Pancreas (tissue), 10 donors: ENCODE data around the gene CYP27B1. TPM values are rescaled to one million over a fixed set of nuclear protein-coding genes. Genes with fewer than 3 reads are reported as not detected.

Experiments
- ATAC-seq, 4 donors: fragments of 200-7000 bp; cut with Tn5 transposase; one replicate each; pipeline versions ENCODE4 v1.8.0 to v1.9.1; 2020; ENCODE audit warnings: mild to moderate bottlenecking in 4 of 4, moderate library complexity in 4 of 4
- DNase-seq, 6 donors: peaks; one replicate each; pipeline ENCODE4 v3.0.0-alpha.2; 2020
- FAIRE-seq: peaks from 2 replicates; lab custom pipeline; 2012; peaks lifted over from hg19 to GRCh38; lab: Jason Lieb, UNC
- H3K27ac ChIP-seq, 4 donors: fragments of 200-600 bp; sonication (generic); 1 replicate in 3 of 4; 2 replicates in 1 of 4; pipeline versions ENCODE4 v1.5.0 to v1.8.0; 2020
- H3K27me3 ChIP-seq, 4 donors: fragments of 200-600 bp; one replicate each; pipeline ENCODE4 v1.8.0; 2021
- H3K36me3 ChIP-seq, 3 donors: fragments of 200-600 bp; sonication (generic) in 1 of 3; one replicate each; pipeline versions ENCODE4 v1.5.0 to v1.8.0; 2020 to 2021
- H3K4me1 ChIP-seq, 3 donors: fragments of 200-600 bp; one replicate each; pipeline ENCODE4 v1.8.0; 2021
- H3K4me3 ChIP-seq, 4 donors: fragments of 200-600 bp; sonication (generic) in 2 of 4; one replicate each; pipeline versions ENCODE4 v1.5.0 to v1.8.0; 2020 to 2021
- H3K9me3 ChIP-seq, 4 donors: fragments of 200-600 bp; one replicate each; pipeline ENCODE4 v1.8.0; 2021
- WGBS, 2 donors: extraction: QIAGEN DNeasy Blood & Tissue Kit; methylation state at CpG; one replicate each; pipeline ENCODE4 v1.1.7; 2013; 5-methylcytosine and 5-hydroxymethylcytosine counted together
- intact Hi-C, 3 donors: fragments of 100-400 bp; cut with DNase I; formaldehyde crosslinking; loops; one replicate each; pipeline versions ENCODE4 v1.11.1 to v1.14.2; 2022
- polyA plus RNA-seq, 2 donors: library from polyadenylated mRNA; stranded (reverse); fragments of 200-250 nt; gene quantifications; one replicate each; pipeline ENCODE4 v1.2.3, GENCODE V29; 2013
- total RNA-seq, 6 donors: library from RNA; stranded (reverse); fragmentation: NEBNext Ultra II Directional in 4 of 6; extraction: Animal tissue kit (Norgen Biotek cat#: 25700) in 4 of 6; gene quantifications; one replicate each; pipeline versions ENCODE4 v1.2.1 to v1.2.4, GENCODE V29; 2021 to 2023
- TF ChIP-seq, protein P1 (sequence below), 4 donors: fragments of 200-600 bp; sonication (generic) in 3 of 4; IDR thresholded peaks; one replicate each; pipeline versions ENCODE4 v1.5.0 to v1.8.0; 2021; ENCODE audit warnings: antibody characterized with exemption in 4 of 4
- donor health status: healthy with polysubstance abuse.
- donor health status: DM: no; HTN: no; CAD: no; lungs with moderate emphysema.
- donor health status: DM: no; HTN: no; CAD: no.
- donor health status: control.
- donor health status: control.
- donor health status: Bipolar disorder and iron deficiency.
- donor health status: DM: yes; HTN: yes; CAD: no.
- donor health status: DM: no; HTN: no; CAD: no.
- donor health status: DM: no; HTN: no; CAD: no.
- donor health status: DM: yes; HTN: yes; CAD: no.

CYP27B1 gene
- total and polyA plus RNA-seq, 8 donors = 1.6 to 5.8 (median 3.5) TPM

DNA sequence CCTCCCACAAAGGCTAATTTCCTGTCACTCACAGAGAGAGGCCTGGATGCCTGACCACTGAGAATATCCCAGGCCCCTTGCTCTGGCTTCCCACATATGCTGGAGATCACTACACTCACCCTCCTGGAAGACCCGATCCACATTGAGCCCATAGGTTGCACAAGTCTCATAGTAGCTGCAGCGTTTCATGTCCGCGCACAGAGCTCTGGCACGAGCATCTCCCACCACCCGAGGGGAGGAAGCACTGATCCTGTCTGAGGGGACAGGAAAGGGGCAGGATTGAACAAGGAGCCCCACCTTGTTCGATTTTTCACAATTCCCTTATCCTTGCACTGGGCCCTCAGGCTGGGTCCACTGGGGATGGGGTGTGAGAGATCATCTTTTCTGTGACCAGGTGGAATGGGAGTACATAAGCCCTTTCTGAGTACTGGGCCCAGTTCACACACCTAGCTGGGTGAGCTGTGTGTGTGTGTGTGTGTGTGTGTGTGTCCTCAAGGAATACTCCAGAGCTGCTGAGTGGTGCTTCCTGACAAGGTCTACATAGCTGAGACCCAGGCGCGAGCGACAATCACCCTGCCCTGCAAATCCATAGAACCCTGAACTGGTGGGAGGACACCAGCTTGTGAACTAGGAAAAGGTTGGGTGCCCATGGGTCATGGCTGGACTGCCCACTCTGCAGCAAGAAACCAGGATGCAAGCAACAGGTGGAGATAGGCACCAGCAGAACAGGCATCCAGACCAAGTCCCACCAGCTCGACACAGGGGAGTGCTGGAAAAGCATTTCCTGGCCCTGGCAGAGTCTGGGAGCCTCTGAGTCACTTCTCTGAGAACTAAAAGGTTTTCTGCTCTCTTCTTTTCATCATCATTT lies 33.9 kb downstream of the CYP27B1 start:
- ATAC-seq (no peak), DNase-seq (no peak), FAIRE-seq (no peak)
- WGBS, 2 donors = 73 to 84% methylated on average over 11 of the region's 11 CpGs
- intact Hi-C loops = no loop called here
- Histone ChIP-seq H3K9me3 (no peaks in the 10 kb centered on the region), H3K36me3 (no peaks in the 10 kb centered on the region), H3K4me1 (peaks cover 7 to 13% (median 12%) of the 10 kb centered on the region in 3 donors), H3K27me3 (peaks cover 0 to 12% (median 0%) of the 10 kb centered on the region in 4 donors), H3K27ac (no peak overlapping the region), H3K4me3 (no peak overlapping the region)
- TF ChIP-seq, protein P1, sequence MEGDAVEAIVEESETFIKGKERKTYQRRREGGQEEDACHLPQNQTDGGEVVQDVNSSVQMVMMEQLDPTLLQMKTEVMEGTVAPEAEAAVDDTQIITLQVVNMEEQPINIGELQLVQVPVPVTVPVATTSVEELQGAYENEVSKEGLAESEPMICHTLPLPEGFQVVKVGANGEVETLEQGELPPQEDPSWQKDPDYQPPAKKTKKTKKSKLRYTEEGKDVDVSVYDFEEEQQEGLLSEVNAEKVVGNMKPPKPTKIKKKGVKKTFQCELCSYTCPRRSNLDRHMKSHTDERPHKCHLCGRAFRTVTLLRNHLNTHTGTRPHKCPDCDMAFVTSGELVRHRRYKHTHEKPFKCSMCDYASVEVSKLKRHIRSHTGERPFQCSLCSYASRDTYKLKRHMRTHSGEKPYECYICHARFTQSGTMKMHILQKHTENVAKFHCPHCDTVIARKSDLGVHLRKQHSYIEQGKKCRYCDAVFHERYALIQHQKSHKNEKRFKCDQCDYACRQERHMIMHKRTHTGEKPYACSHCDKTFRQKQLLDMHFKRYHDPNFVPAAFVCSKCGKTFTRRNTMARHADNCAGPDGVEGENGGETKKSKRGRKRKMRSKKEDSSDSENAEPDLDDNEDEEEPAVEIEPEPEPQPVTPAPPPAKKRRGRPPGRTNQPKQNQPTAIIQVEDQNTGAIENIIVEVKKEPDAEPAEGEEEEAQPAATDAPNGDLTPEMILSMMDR (IDR thresholded peaks at IDR 0.05) = no peak

DNA sequence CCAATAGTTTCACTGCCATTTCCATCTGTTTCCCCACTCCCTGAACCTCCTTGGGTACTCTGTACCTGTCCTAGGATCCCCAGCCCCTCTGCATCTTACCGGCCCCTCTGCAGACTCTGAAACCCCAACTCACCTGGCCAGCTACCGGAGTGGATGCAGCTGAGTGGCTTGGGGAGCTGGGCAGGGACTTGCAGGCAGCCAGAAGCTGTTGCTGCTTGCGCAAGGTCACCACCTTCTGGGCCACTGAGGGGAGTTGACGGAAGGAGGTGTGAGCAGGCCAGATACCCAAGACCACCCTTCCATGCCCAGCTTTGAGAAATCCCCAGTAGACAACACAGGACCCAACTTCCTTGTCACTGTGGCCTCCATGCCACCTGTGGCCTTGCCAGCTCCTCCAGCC lies 34.6 kb downstream of the CYP27B1 start:
- Histone ChIP-seq H3K36me3 (no peaks in the 10 kb centered on the region), H3K27ac (no peak overlapping the region), H3K4me1 (peaks cover under 1 to 8% (median 6%) of the 10 kb centered on the region in 3 donors), H3K27me3 (peaks cover 0 to 12% (median 0%) of the 10 kb centered on the region in 4 donors), H3K4me3 (no peak overlapping the region), H3K9me3 (no peaks in the 10 kb centered on the region)
- intact Hi-C loops = no loop called here
- ATAC-seq = no peak
- no peak for DNase-seq
- FAIRE-seq = no peak
- TF ChIP-seq, protein P1 (IDR thresholded peaks at IDR 0.05) = no peak
- 75 to 80% methylated on average over 4 of the region's 4 CpGs for WGBS, 2 donors

DNA sequence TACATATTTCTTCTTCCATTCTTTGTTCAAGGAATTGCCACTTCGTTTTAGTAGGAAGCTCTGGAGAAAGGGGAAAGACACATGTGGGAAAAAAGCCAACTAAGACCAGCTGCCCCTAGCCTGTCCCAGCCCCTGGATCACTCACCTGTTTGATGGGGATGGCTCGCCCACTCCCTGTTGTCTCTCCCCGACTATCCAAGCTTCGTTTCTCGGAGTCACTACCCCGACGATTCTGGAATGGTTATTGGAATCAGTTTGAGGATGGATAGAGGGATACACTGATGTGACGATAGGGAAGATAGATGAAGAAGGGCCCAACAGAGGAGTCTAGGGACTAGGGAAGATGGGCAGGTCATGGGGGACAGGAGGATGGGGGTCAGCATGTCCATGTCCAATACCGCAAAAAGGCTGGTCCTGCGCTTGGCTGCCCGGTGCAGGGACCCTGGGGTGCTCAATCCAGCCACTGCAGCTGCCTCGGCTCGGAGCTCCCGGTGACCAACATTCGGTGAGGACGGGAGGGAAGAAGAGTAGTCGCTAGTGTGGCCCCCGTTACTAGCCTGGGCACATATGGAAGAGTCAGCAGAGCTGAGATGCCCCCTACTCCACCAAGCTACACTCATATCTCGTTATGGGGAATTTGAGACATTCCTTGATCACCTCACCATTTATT lies 35.3 kb downstream of the CYP27B1 start:
- peaks cover 0 to 5% (median 0%) of the 10 kb centered on the region in 3 donors for H3K4me1 ChIP-seq
- TF ChIP-seq, protein P1 (IDR thresholded peaks at IDR 0.05) = no peak
- no peaks in the 10 kb centered on the region for H3K36me3 ChIP-seq
- H3K27ac ChIP-seq = no peak overlapping the region
- WGBS, 2 donors = 70 to 75% methylated on average over 19 of the region's 19 CpGs
- H3K9me3 ChIP-seq = no peaks in the 10 kb centered on the region
- intact Hi-C loops = no loop called here
- ATAC-seq = no peak
- no peak for DNase-seq
- no peak for FAIRE-seq
- no peak overlapping the region for H3K4me3 ChIP-seq
- peaks cover 0 to 6% (median 0%) of the 10 kb centered on the region in 4 donors for H3K27me3 ChIP-seq

DNA sequence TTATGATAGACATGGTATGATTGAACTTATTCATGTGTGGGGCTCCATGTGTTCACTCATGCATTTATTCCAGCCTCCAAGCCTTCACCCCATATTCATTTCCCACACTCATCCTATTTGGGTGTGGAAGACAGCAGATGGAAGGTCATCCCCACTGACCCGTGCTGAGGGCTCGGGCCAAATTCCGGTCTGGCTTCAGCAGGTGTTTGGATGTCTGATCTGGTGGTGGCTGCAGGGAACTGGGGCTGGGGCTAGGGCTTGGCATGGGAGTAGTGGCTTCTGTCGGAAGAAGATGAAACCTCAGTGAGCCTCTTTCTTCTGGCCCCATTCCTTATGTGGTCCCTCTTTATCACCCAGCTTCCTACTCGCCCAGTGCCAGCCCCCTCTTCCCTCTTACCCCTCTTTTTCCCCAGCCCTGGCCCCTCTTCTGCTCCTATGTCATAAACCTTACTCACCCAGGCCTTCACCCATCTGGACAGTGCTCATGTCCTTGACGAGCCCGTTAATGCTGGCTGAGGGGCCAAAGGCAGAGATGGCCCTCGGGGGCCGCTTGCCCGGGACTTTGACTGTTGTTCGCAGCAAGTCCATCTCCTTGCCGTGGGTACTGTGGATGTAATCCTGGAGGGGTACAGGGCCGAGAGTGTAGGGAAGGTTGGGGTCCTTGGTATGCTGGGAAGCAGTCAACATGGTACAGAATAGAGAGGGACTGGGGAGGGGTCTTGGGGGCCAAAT lies 36.4 kb downstream of the CYP27B1 start:
- DNase-seq (no peak), FAIRE-seq (no peak), ATAC-seq (no peak)
- TF ChIP-seq, protein P1 (IDR thresholded peaks at IDR 0.05) = no peak
- H3K36me3 ChIP-seq = no peaks in the 10 kb centered on the region
- H3K9me3 ChIP-seq = no peaks in the 10 kb centered on the region
- intact Hi-C loops = no loop called here
- no peaks in the 10 kb centered on the region for H3K4me1 ChIP-seq
- 72 to 83% methylated on average over 13 of the region's 13 CpGs for WGBS, 2 donors
- peaks cover 0 to 4% (median 0%) of the 10 kb centered on the region in 4 donors for H3K27me3 ChIP-seq
- no peak overlapping the region for H3K27ac ChIP-seq
- H3K4me3 ChIP-seq = no peak overlapping the region
